Measurements from ENCODE around the gene LRMDA. TPM values are rescaled to one million over a fixed set of nuclear protein-coding genes. Genes with fewer than 3 reads are reported as not detected.

The LRMDA gene
- total and polyA plus RNA-seq, 2 of the 8 experiments (the other 6 are each of a cell fraction or from before 2014, with no cell fraction given) = 0.86 to 2.8 TPM

- no peak overlapping the region for H3K9ac ChIP-seq (replicated peaks in 1 of 4; ENCODE audit: extremely low read depth in 1 of 4, low read depth in 3 of 4, low read length in 3 of 4)
Measured at GRCh38 chr10:75774783-75775490, 343.5 kb downstream of the LRMDA start.

More at GRCh38 chr10:75774783-75775490, 343.5 kb downstream of the LRMDA start:
- no peak for TF ChIP-seq SRF (IDR thresholded peaks at IDR 0.05; ENCODE audit: low read depth, low read length)
- TF ChIP-seq SIN3A (conservative IDR thresholded peaks at IDR 0.05 in 1 of 2, IDR thresholded peaks at IDR 0.05 in 1 of 2; ENCODE audit: low read depth in 1 of 2, low read length in 2 of 2) = no peak
- H3K36me3 ChIP-seq (ENCODE audit: control insufficient read depth in 2 of 4, insufficient read depth in 4 of 4, low read length in 3 of 4) = no peaks in the 10 kb centered on the region
- H3K9me3 ChIP-seq (ENCODE audit: insufficient read depth in 2 of 2, low read depth in 1 of 2, low read length in 1 of 2) = no peaks in the 10 kb centered on the region
- H3K56ac ChIP-seq (replicated peaks; ENCODE audit: insufficient read length, low read depth, low read length) = no peak overlapping the region
- ChIA-PET POLR2A (ENCODE audit: partially characterized antibody) (no interaction called here), CTCF (ENCODE audit: partially characterized antibody) (interaction anchor here (0.7 to 1.0 kb wide), 2 partner anchors 164 to 1460 kb away, joined by 3 read pairs; no protein-coding TSS in a partner anchor)
- no peak overlapping the region for H3K18ac ChIP-seq (ENCODE audit: extremely low read depth, low read length)
- no peak overlapping the region for H3K23ac ChIP-seq (ENCODE audit: insufficient read length)
- H3K23me2 ChIP-seq (ENCODE audit: low read depth, low read length) = no peaks in the 10 kb centered on the region; the same call in 1 of the 2 replicates
- no peak overlapping the region for H2BK20ac ChIP-seq (ENCODE audit: low read length)
- 93% methylated on average over 6 of the region's 6 CpGs; no CpG with 5 or more reads in 1 of the 2 experiments for WGBS, 2 experiments (ENCODE audit: extremely low coverage in 1 of 2, insufficient coverage in 1 of 2, insufficient read length in 1 of 2, insufficient replicate concordance in 2 of 2, low coverage in 1 of 2, low lambda C conversion rate in 2 of 2, missing lambda C conversion rate in 1 of 2)
- H2AFZ ChIP-seq (ENCODE audit: low read length) = no peak overlapping the region; the same call in 1 of the 2 replicates
- no peak overlapping the region for H3K4ac ChIP-seq (replicated peaks; ENCODE audit: insufficient read length, low read depth, low read length)
- H2BK5ac ChIP-seq (ENCODE audit: low read depth, low read length) = no peak overlapping the region
- no peak overlapping the region for H4K8ac ChIP-seq (ENCODE audit: extremely low read depth, insufficient read depth, low read length)
- H3K27me3 ChIP-seq (replicated peaks in 1 of 4; ENCODE audit: control insufficient read depth in 3 of 4, extremely low read depth in 1 of 4, insufficient read depth in 3 of 4, low read length in 3 of 4) = no peaks in the 10 kb centered on the region
- H3K79me1 ChIP-seq (ENCODE audit: low read depth, low read length) = no peaks in the 10 kb centered on the region
- H3K27ac ChIP-seq (ENCODE audit: low read depth, low read length) = no peak overlapping the region
- H3K4me3 ChIP-seq (ENCODE audit: extremely low read depth in 1 of 4, insufficient read depth in 2 of 4, low read depth in 3 of 4, low read length in 4 of 4) = no peak overlapping the region
- FAIRE-seq = no peak
- H2BK12ac ChIP-seq (ENCODE audit: low read depth, low read length) = no peak overlapping the region
- no peaks in the 10 kb centered on the region for H4K20me1 ChIP-seq (replicated peaks in 1 of 2; ENCODE audit: control insufficient read depth in 1 of 2, insufficient read depth in 2 of 2, low read length in 2 of 2)
- no peak overlapping the region for H3K14ac ChIP-seq (ENCODE audit: insufficient read length)
- no peak overlapping the region for H2BK120ac ChIP-seq (replicated peaks; ENCODE audit: low read depth, low read length)
- no peaks in the 10 kb centered on the region for H3K4me1 ChIP-seq (replicated peaks in 1 of 4; ENCODE audit: control insufficient read depth in 3 of 4, insufficient read depth in 4 of 4, low read length in 3 of 4)
- no peak overlapping the region for H2BK15ac ChIP-seq (ENCODE audit: low read length)
- H4K5ac ChIP-seq (ENCODE audit: insufficient read length, low read depth, low read length) = no peak overlapping the region
- no peak overlapping the region for H2AK5ac ChIP-seq (ENCODE audit: low read depth, low read length)
- no peak overlapping the region for H4K91ac ChIP-seq (replicated peaks; ENCODE audit: insufficient read length, low read length)
- H3K4me2 ChIP-seq (ENCODE audit: insufficient read depth in 1 of 2, low read depth in 2 of 2, low read length in 2 of 2) = no peak overlapping the region
- H3K79me2 ChIP-seq (ENCODE audit: control insufficient read depth in 1 of 2, insufficient read depth in 2 of 2, low read length in 2 of 2) = no peaks in the 10 kb centered on the region
- no peak for DNase-seq (ENCODE audit: low read depth in 1 of 2, low spot score in 2 of 2)
